Thoracic aorta (tissue), 2 donors: ENCODE results near the gene GPX4. TPM values are rescaled to one million over a fixed set of nuclear protein-coding genes. Genes with fewer than 3 reads are reported as not detected.

Experiments
- ATAC-seq: fragments of 150-250 bp; one replicate; pipeline ENCODE4 v1.8.0; 2017; ENCODE audit warnings: low read depth; ENCODE audit not compliant: insufficient number of reproducible peaks, low FRiP score
- DNase-seq: peaks from one replicate; pipeline ENCODE4 v3.0.0-alpha.2; 2020; ENCODE audit warnings: low spot score
- H3K27ac ChIP-seq, 2 donors: fragments of 200-600 bp; sonication (generic); 1 replicate in 1 of 2; 2 replicates in 1 of 2; pipeline ENCODE4 v1.5.1; 2016; ENCODE audit warnings: mild to moderate bottlenecking in 2 of 2, moderate library complexity in 2 of 2
- H3K27me3 ChIP-seq: fragments of 200-600 bp; sonication (generic); replicated peaks from 2 replicates; pipeline ENCODE4 v1.6.0; 2016; ENCODE audit warnings: mild to moderate bottlenecking; ENCODE audit not compliant: insufficient read depth
- H3K36me3 ChIP-seq: fragments of 200-600 bp; sonication (generic); one replicate; pipeline ENCODE4 v1.5.1; 2016
- H3K4me1 ChIP-seq, 2 donors: fragments of 200-600 bp; sonication (generic); 1 replicate in 1 of 2; 2 replicates in 1 of 2; pipeline versions ENCODE4 v1.5.1 to v1.6.0; 2016; ENCODE audit warnings: low read depth in 2 of 2, mild to moderate bottlenecking in 1 of 2; ENCODE audit not compliant: control insufficient read depth in 1 of 2
- H3K4me3 ChIP-seq: fragments of 200-600 bp; sonication (generic); 2 replicates; pipeline ENCODE4 v1.5.1; 2016; ENCODE audit warnings: mild to moderate bottlenecking
- H3K9me3 ChIP-seq: fragments of 200-600 bp; sonication (generic); 2 replicates; pipeline ENCODE4 v1.5.1; 2016
- total RNA-seq, 2 donors: library from RNA; depleted of rRNA; stranded (reverse); fragments of >200 nt; gene quantifications; one replicate each; pipeline versions ENCODE4 v1.1.0 to v1.2.3, GENCODE V29; 2016
- TF ChIP-seq, protein P1 (sequence below): fragments of 200-600 bp; sonication (generic); IDR thresholded peaks from one replicate; pipeline ENCODE4 v1.5.1; 2019; ENCODE audit warnings: antibody characterized with exemption

GPX4 gene, protein sequence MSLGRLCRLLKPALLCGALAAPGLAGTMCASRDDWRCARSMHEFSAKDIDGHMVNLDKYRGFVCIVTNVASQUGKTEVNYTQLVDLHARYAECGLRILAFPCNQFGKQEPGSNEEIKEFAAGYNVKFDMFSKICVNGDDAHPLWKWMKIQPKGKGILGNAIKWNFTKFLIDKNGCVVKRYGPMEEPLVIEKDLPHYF
- total RNA-seq = 100 to 1,000 TPM; 259 to 441 TPM

DNA sequence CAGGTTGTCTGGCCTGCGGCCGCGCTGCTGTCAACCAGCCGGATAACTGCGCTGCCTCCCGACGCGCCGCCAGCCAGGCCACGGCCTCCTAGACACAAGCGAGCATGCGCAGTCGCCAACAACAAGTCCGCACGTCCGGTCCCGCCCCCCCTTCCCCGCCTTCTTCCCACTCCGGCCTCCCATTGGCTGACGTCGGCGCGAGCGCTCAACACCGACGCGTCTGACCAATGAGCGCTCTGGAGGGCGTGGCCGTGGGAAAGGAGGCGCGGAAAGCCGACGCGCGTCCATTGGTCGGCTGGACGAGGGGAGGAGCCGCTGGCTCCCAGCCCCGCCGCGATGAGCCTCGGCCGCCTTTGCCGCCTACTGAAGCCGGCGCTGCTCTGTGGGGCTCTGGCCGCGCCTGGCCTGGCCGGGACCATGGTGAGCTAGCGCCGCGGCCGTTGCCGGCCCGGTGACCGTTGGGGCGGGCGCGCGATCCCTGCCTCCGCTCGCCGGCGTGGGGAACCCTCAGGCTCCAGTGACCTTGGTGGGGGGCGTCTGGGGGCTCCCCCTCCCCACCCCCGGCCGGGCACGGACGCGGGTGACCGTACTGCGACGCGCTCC is at the start of gene GPX4:
Gene GPX4 (plus strand): TSS at position 287 of the 603 bp plus-strand sequence. CDS start 50 bp downstream, at position 337.
- H3K36me3 ChIP-seq = peaks cover 24% of the 10 kb centered on the region
- H3K4me3 ChIP-seq = peak within 1 kb of the TSS; percentile 97
- peak; percentile 97 for DNase-seq
- ATAC-seq = peak; percentile 62
- no peaks in the 10 kb centered on the region for H3K9me3 ChIP-seq
- TF ChIP-seq, protein P1, sequence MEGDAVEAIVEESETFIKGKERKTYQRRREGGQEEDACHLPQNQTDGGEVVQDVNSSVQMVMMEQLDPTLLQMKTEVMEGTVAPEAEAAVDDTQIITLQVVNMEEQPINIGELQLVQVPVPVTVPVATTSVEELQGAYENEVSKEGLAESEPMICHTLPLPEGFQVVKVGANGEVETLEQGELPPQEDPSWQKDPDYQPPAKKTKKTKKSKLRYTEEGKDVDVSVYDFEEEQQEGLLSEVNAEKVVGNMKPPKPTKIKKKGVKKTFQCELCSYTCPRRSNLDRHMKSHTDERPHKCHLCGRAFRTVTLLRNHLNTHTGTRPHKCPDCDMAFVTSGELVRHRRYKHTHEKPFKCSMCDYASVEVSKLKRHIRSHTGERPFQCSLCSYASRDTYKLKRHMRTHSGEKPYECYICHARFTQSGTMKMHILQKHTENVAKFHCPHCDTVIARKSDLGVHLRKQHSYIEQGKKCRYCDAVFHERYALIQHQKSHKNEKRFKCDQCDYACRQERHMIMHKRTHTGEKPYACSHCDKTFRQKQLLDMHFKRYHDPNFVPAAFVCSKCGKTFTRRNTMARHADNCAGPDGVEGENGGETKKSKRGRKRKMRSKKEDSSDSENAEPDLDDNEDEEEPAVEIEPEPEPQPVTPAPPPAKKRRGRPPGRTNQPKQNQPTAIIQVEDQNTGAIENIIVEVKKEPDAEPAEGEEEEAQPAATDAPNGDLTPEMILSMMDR = no peak
- H3K27me3 ChIP-seq = no peaks in the 10 kb centered on the region
- H3K4me1 ChIP-seq = peaks cover 44 to 70% of the 10 kb centered on the region in 2 donors
- peak within 1 kb of the TSS; percentile 99 for H3K27ac ChIP-seq

- Histone ChIP-seq H3K4me3 (no peak overlapping the region), H3K36me3 (no peaks in the 10 kb centered on the region), H3K4me1 (no peaks in the 10 kb centered on the region), H3K27ac (no peak overlapping the region), H3K27me3 (no peaks in the 10 kb centered on the region), H3K9me3 (peaks cover 30% of the 10 kb centered on the region)
- DNase-seq = no peak
- ATAC-seq = no peak
- TF ChIP-seq, protein P1 = no peak
Observed at GRCh38 chr19:1054102-1055027, 49.4 kb upstream of the GPX4 start.

GRCh38 chr19:1055028-1055425 is 48.8 kb upstream of the GPX4 start:
- H3K36me3 ChIP-seq = no peaks in the 10 kb centered on the region
- H3K27me3 ChIP-seq = no peaks in the 10 kb centered on the region
- H3K4me3 ChIP-seq = no peak overlapping the region
- ATAC-seq = no peak
- peaks cover 30% of the 10 kb centered on the region for H3K9me3 ChIP-seq
- no peaks in the 10 kb centered on the region for H3K4me1 ChIP-seq
- H3K27ac ChIP-seq = no peak overlapping the region
- TF ChIP-seq, protein P1 = no peak
- no peak for DNase-seq

DNA sequence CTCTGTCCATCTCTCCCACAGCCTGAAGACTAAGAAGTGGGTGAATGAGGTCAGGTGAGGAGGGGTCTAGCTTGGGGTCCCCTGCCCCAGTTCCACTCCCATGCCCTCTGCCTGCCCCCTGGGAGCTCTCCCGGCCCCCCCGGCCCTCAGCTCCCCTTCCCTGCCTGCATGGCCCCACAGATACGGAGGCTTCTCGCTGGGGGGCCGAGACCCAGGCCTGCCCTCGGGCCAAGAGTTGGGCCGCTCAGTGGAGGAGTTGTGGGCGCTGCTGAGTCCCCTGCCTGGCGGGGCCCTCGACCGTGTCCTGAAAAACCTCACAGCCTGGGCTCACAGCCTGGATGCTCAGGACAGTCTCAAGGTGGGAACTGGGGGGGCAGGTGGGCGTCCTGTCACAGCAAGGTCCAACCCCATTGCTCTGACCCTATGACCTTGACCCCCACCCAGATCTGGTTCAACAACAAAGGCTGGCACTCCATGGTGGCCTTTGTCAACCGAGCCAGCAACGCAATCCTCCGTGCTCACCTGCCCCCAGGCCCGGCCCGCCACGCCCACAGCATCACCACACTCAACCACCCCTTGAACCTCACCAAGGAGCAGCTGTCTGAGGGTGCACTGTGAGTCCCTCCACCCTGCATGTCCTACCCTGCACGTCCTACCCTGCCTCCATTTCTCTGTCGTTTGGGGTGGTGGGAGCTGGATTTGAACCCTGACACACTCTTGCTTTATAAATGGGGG is 47.7 kb upstream of the GPX4 start:
- no peaks in the 10 kb centered on the region for H3K4me1 ChIP-seq
- TF ChIP-seq, protein P1 = no peak
- no peaks in the 10 kb centered on the region for H3K36me3 ChIP-seq
- peaks cover 30% of the 10 kb centered on the region for H3K9me3 ChIP-seq
- ATAC-seq = no peak
- no peak overlapping the region for H3K4me3 ChIP-seq
- DNase-seq = no peak
- no peaks in the 10 kb centered on the region for H3K27me3 ChIP-seq
- H3K27ac ChIP-seq = no peak overlapping the region
